Loucy (cell line): Measurements from ENCODE around the gene NGEF.

Experiments
- H2AFZ ChIP-seq: fragments of 200-600 bp; sonication (generic); 2 replicates; pipeline ENCODE4 v1.6.0; 2016; ENCODE audit warnings: antibody characterized with exemption, mild to moderate bottlenecking, low read length, moderate library complexity
- H3F3A ChIP-seq: fragments of 200-600 bp; 2 replicates; pipeline ENCODE4 v1.6.0; 2016; ENCODE audit warnings: antibody characterized with exemption, low read depth, mild to moderate bottlenecking
- H3K27me3 ChIP-seq: fragments of 200-600 bp; sonication (generic); 2 replicates; pipeline ENCODE4 v1.6.1; 2014; ENCODE audit warnings: low read length, mild to moderate bottlenecking; ENCODE audit not compliant: insufficient read depth, poor library complexity, severe bottlenecking
- H3K36me3 ChIP-seq: fragments of 200-600 bp; sonication (generic); 2 replicates; pipeline ENCODE4 v1.6.1; 2016; ENCODE audit warnings: low read length; ENCODE audit not compliant: insufficient read depth
- H3K4me1 ChIP-seq: fragments of 200-600 bp; sonication (generic); 2 replicates; pipeline ENCODE4 v1.5.1; 2014; ENCODE audit warnings: low read length, mild to moderate bottlenecking; ENCODE audit not compliant: insufficient read depth, poor library complexity, severe bottlenecking
- H3K4me2 ChIP-seq: fragments of 200-600 bp; sonication (generic); 2 replicates; pipeline ENCODE4 v1.6.0; 2014; ENCODE audit warnings: antibody characterized with exemption, low read length, low read depth, mild to moderate bottlenecking; ENCODE audit not compliant: poor library complexity, severe bottlenecking
- H3K4me3 ChIP-seq: fragments of 200-600 bp; sonication (generic); 2 replicates; pipeline ENCODE4 v1.5.1; 2014; ENCODE audit warnings: low read length, mild to moderate bottlenecking, mixed read lengths; ENCODE audit not compliant: poor library complexity, severe bottlenecking
- H3K79me2 ChIP-seq: fragments of 200-600 bp; sonication (generic); 2 replicates; pipeline ENCODE4 v1.6.1; 2014; ENCODE audit warnings: low read length; ENCODE audit not compliant: insufficient read depth
- H3K9ac ChIP-seq: fragments of 200-600 bp; sonication (generic); 2 replicates; pipeline ENCODE4 v1.6.0; 2014; ENCODE audit warnings: mild to moderate bottlenecking, low read depth, low read length, moderate library complexity; ENCODE audit not compliant: poor library complexity, severe bottlenecking
- H3K9me2 ChIP-seq: fragments of 200-600 bp; sonication (generic); replicated peaks from 2 replicates; pipeline ENCODE4 v1.6.1; 2016; ENCODE audit warnings: low read depth, low read length, mixed read lengths
- H3K9me3 ChIP-seq: fragments of 200-600 bp; sonication (generic); 2 replicates; pipeline ENCODE4 v1.6.1; 2014; ENCODE audit warnings: mild to moderate bottlenecking, antibody characterized with exemption, low read length, low read depth; ENCODE audit not compliant: insufficient read depth
- H4K20me1 ChIP-seq: fragments of 200-600 bp; sonication (generic); 2 replicates; pipeline ENCODE4 v1.6.0; 2014; ENCODE audit warnings: antibody characterized with exemption, low read length, mild to moderate bottlenecking; ENCODE audit not compliant: insufficient read depth, poor library complexity, severe bottlenecking
- CTCF ChIP-seq: fragments of 200-600 bp; sonication (generic); conservative IDR thresholded peaks from 2 replicates; pipeline ENCODE4 v1.5.1; 2014; ENCODE audit warnings: mild to moderate bottlenecking, antibody characterized with exemption, low read length
- EZH2phosphoT487 ChIP-seq: fragments of 200-600 bp; IDR thresholded peaks from 2 replicates; pipeline ENCODE4 v1.6.1; 2018; ENCODE audit warnings: antibody characterized with exemption, mild to moderate bottlenecking, moderate library complexity, borderline replicate concordance

NGEF gene

GRCh38 chr2:232941912-232942594 is 71.0 kb downstream of the NGEF start:
- Histone ChIP-seq H3K27me3 (no peaks in the 10 kb centered on the region), H3K4me2 (no peak overlapping the region), H3F3A (no peaks in the 10 kb centered on the region), H2AFZ (no peak overlapping the region), H3K4me1 (no peaks in the 10 kb centered on the region), H3K36me3 (no peaks in the 10 kb centered on the region), H3K79me2 (no peaks in the 10 kb centered on the region), H3K9me2 (no peaks in the 10 kb centered on the region), H4K20me1 (no peaks in the 10 kb centered on the region), H3K4me3 (no peak overlapping the region), H3K9ac (no peak overlapping the region), H3K9me3 (no peaks in the 10 kb centered on the region)
- TF ChIP-seq CTCF (no peak), EZH2phosphoT487 (no peak)

- TF ChIP-seq EZH2phosphoT487 (no peak), CTCF (no peak)
- no peak overlapping the region for H3K9ac ChIP-seq
- no peaks in the 10 kb centered on the region for H3K79me2 ChIP-seq
- H2AFZ ChIP-seq = no peak overlapping the region
- H3K4me3 ChIP-seq = no peak overlapping the region
- H4K20me1 ChIP-seq = no peaks in the 10 kb centered on the region
- H3K4me2 ChIP-seq = no peak overlapping the region
- no peaks in the 10 kb centered on the region for H3K9me2 ChIP-seq
- no peaks in the 10 kb centered on the region for H3K27me3 ChIP-seq
- no peaks in the 10 kb centered on the region for H3F3A ChIP-seq
- no peaks in the 10 kb centered on the region for H3K4me1 ChIP-seq
- H3K9me3 ChIP-seq = no peaks in the 10 kb centered on the region
- no peaks in the 10 kb centered on the region for H3K36me3 ChIP-seq
Measured at GRCh38 chr2:232941400-232941799, 71.7 kb downstream of the NGEF start.

- H3K9me2 ChIP-seq = no peaks in the 10 kb centered on the region
- no peaks in the 10 kb centered on the region for H3K36me3 ChIP-seq
- no peaks in the 10 kb centered on the region for H3K9me3 ChIP-seq
- H3F3A ChIP-seq = no peaks in the 10 kb centered on the region
- H3K79me2 ChIP-seq = no peaks in the 10 kb centered on the region
- no peaks in the 10 kb centered on the region for H3K27me3 ChIP-seq
- H2AFZ ChIP-seq = no peak overlapping the region
- TF ChIP-seq EZH2phosphoT487 (no peak), CTCF (no peak)
- H3K4me3 ChIP-seq = no peak overlapping the region
- H4K20me1 ChIP-seq = no peaks in the 10 kb centered on the region
- H3K4me2 ChIP-seq = no peak overlapping the region
- H3K9ac ChIP-seq = no peak overlapping the region
- no peaks in the 10 kb centered on the region for H3K4me1 ChIP-seq
Measured at GRCh38 chr2:232940724-232941123, 72.3 kb downstream of the NGEF start.
